Measurements from ENCODE around the gene FLT1. TPM values are rescaled to one million over a fixed set of nuclear protein-coding genes. Genes with fewer than 3 reads are reported as not detected.

Gene FLT1
- total RNA-seq, 1 donor from 2014 or later = 0.60 TPM

DNA sequence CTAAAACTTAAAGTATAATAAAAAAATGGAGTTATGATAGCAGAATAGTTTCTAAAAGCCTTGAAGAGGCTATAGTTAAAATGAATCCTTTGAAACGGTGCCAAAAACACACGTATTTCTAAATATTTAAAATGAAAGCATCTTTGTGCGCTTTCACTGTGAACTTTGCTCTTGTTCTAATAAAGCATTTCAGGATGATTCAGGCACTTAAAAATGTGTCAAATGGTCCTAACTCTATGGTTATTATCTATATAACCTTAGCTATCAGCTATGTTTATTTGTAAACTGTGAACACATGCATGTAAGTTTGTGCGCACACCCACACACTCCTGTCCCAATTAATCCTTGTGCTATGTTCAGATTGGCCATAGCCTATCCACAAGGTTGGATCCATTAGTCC is 124.5 kb downstream of the FLT1 start:
- Mint-ChIP-seq H3K36me3 (ENCODE audit: low read depth) (no peaks in the 10 kb centered on the region), H3K4me1 (ENCODE audit: low read depth) (no peaks in the 10 kb centered on the region), H3K27ac (ENCODE audit: unreplicated experiment) (no peak overlapping the region), H3K27me3 (ENCODE audit: low read depth) (no peaks in the 10 kb centered on the region), H3K4me3 (ENCODE audit: unreplicated experiment) (no peak overlapping the region), H3K9me3 (ENCODE audit: low read depth) (peaks cover 3% of the 10 kb centered on the region)
- DNase-seq (ENCODE audit: low spot score) = no peak
- TF ChIP-seq, protein P1, sequence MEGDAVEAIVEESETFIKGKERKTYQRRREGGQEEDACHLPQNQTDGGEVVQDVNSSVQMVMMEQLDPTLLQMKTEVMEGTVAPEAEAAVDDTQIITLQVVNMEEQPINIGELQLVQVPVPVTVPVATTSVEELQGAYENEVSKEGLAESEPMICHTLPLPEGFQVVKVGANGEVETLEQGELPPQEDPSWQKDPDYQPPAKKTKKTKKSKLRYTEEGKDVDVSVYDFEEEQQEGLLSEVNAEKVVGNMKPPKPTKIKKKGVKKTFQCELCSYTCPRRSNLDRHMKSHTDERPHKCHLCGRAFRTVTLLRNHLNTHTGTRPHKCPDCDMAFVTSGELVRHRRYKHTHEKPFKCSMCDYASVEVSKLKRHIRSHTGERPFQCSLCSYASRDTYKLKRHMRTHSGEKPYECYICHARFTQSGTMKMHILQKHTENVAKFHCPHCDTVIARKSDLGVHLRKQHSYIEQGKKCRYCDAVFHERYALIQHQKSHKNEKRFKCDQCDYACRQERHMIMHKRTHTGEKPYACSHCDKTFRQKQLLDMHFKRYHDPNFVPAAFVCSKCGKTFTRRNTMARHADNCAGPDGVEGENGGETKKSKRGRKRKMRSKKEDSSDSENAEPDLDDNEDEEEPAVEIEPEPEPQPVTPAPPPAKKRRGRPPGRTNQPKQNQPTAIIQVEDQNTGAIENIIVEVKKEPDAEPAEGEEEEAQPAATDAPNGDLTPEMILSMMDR (IDR thresholded peaks at IDR 0.05) = no peak

DNA sequence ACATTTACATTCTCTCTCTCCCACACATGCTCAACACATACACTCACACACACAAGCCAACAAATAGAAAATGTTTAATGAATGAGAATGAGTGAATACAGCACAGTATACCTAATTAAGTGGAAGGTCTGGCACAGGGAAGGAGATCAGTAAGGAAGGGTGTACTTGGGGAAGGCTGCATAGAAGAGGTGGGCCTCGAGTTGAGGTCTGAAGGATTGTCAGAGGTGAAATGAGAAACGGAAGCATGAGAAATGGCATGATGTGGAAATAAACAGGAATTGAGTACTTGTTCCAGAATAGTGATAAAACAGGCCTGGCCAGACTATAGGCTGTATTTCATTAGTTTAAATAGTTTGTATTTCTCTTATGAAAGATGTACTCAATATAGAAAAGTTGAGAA is 136.2 kb downstream of the FLT1 start:
- Mint-ChIP-seq H3K4me3 (ENCODE audit: unreplicated experiment) (no peak overlapping the region), H3K9me3 (ENCODE audit: low read depth) (no peaks in the 10 kb centered on the region), H3K27me3 (ENCODE audit: low read depth) (no peaks in the 10 kb centered on the region), H3K27ac (ENCODE audit: unreplicated experiment) (no peak overlapping the region), H3K36me3 (ENCODE audit: low read depth) (no peaks in the 10 kb centered on the region), H3K4me1 (ENCODE audit: low read depth) (peaks cover 34% of the 10 kb centered on the region)
- no peak for DNase-seq (ENCODE audit: low spot score)
- TF ChIP-seq, protein P1 (IDR thresholded peaks at IDR 0.05) = no peak

DNA sequence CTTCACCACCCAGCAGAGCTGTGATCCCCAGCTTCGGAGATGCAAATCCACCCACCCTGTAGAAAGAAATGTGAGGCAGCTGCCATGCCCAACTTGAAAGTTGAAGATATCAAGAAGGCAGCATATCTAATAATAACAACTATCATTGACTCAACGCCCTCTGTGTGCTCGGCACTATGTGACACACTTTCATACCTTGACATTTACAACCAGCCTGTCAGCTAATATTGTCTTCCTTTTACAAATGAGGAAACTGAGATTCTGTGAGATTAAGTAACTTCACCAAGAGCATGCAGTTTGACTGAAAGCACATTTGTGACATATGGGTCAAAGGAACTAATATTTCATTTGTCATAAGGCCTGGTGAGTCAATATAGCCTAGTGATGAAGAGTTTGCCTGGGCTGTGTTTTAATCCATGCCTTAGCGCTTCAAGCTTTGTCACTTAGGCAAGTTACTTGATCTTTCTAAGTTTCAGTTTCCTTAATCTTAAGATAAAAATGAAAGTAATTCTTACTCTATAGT is 137.0 kb downstream of the FLT1 start:
- no peaks in the 10 kb centered on the region for H3K36me3 Mint-ChIP-seq (ENCODE audit: low read depth)
- no peaks in the 10 kb centered on the region for H3K27me3 Mint-ChIP-seq (ENCODE audit: low read depth)
- H3K4me3 Mint-ChIP-seq (ENCODE audit: unreplicated experiment) = no peak overlapping the region
- DNase-seq (ENCODE audit: low spot score) = no peak
- H3K9me3 Mint-ChIP-seq (ENCODE audit: low read depth) = no peaks in the 10 kb centered on the region
- H3K27ac Mint-ChIP-seq (ENCODE audit: unreplicated experiment) = no peak overlapping the region
- peaks cover 36% of the 10 kb centered on the region for H3K4me1 Mint-ChIP-seq (ENCODE audit: low read depth)
- TF ChIP-seq, protein P1 (IDR thresholded peaks at IDR 0.05) = no peak

DNA sequence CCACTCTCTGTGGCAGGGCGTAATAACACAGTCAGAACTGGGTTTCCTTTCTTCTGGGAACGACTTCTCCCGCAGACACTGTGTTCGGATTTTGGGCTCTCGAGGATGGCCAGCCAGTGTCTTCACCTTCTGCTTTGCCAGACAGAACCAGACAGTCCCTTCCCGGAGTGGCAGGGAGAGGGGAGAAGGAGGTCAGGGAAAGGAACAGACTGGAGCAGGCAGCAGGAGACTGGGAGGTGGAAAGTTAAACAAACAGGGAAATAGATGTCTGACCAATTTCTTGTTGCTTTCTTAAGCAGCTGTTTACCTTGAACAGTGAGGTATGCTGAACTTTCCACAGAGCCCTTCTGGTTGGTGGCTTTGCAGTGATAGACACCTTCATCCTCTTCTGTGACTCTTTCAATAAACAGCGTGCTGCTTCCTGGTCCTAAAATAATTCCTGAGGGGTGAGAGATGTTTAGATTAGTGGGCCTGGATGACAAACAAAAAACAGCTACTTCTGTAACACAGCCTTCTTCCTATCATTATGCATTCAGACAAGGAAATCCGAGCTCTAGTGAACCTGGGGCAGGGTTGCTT is 137.6 kb downstream of the FLT1 start:
- DNase-seq (ENCODE audit: low spot score) = no peak
- peaks cover 36% of the 10 kb centered on the region for H3K4me1 Mint-ChIP-seq (ENCODE audit: low read depth)
- TF ChIP-seq, protein P1 (IDR thresholded peaks at IDR 0.05) = no peak
- H3K4me3 Mint-ChIP-seq (ENCODE audit: unreplicated experiment) = no peak overlapping the region
- no peaks in the 10 kb centered on the region for H3K27me3 Mint-ChIP-seq (ENCODE audit: low read depth)
- H3K9me3 Mint-ChIP-seq (ENCODE audit: low read depth) = no peaks in the 10 kb centered on the region
- H3K27ac Mint-ChIP-seq (ENCODE audit: unreplicated experiment) = peak overlapping the region; percentile 92
- no peaks in the 10 kb centered on the region for H3K36me3 Mint-ChIP-seq (ENCODE audit: low read depth)

DNA sequence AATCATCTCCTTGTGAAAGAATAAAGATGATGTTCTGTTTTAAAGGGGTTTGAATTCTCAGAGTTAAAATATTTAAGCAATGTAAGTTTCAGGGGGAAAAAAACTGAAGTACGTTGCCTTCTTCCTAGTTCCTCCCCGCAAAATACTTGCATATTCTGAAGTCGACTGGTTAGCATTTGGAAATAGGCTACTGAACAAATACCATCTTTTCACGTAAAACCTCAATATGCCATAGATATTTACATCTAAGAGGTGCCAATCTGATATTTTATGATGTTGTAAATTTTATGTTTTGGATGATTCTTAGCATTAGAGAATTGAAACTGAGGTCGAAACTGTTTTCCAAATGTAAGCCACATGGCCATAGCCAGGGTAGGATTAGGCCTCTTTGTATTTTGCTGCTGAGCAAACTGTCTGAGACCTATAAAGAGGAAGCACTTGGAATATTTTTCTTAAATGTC is 138.3 kb downstream of the FLT1 start:
- DNase-seq (ENCODE audit: low spot score) = no peak
- Mint-ChIP-seq H3K27ac (ENCODE audit: unreplicated experiment) (peak overlapping the region; percentile 88), H3K36me3 (ENCODE audit: low read depth) (no peaks in the 10 kb centered on the region), H3K27me3 (ENCODE audit: low read depth) (no peaks in the 10 kb centered on the region), H3K4me3 (ENCODE audit: unreplicated experiment) (no peak overlapping the region), H3K4me1 (ENCODE audit: low read depth) (peaks cover 36% of the 10 kb centered on the region), H3K9me3 (ENCODE audit: low read depth) (no peaks in the 10 kb centered on the region)
- TF ChIP-seq, protein P1 (IDR thresholded peaks at IDR 0.05) = no peak

Data from chondrocyte (in vitro differentiated cells).